Activated CD4-positive, alpha-beta T cell treated with anti-CD3 and anti-CD28 coated beads, Interleukin-2, amount 50 U/mL, for 16 hours (primary cell): Measurements from ENCODE around the gene CAV2.

Experiments used
- DNase-seq: peaks from one replicate; pipeline ENCODE4 v3.0.0-alpha.2; 2020

CAV2 gene

DNA sequence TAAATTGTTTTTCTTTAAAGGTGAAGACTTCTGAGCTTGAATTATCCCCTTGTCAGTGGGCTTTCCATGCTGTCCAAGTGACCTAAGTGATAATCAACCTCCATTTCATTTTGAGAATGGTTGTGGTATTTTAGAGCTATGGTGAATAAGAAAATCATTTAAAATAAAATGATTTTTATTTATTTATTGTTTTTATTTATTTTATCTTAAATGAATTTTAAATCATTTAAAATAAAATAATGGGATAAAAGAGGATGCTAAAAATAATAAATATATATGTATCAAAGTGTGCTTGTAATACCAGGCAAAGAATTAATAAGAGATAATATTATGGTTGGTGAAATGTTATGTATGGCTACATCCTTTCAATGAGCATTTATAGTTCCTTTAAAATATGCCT is 49.8 kb downstream of the CAV2 start:
- no peak for DNase-seq

GRCh38 chr7:116551692-116552091 is 52.2 kb downstream of the CAV2 start:
- no peak for DNase-seq

- no peak for DNase-seq
Observed at GRCh38 chr7:116552602-116553001, 53.1 kb downstream of the CAV2 start.

- no peak for DNase-seq
Observed at GRCh38 chr7:116553168-116553964, 53.8 kb downstream of the CAV2 start.

DNA sequence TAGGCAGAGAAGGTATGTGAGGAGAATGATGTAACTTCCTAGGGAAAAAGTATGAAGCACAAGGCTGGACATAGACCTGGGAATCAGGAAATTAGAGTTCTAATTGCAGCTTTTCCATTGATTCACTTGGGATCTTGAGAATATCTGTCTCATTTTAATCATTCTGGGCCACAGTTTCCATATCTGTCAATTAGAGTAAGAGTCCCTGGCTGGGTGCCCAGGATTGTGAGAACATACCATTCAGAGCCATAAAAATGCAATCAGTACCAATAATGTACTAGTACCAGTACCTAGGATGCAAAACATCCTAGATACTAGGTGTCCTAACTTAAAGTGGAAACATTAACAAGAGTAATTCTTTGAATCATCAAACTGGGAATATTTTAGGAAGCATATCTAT is 54.9 kb downstream of the CAV2 start:
- DNase-seq, result no peak

- DNase-seq, result no peak
Observed at GRCh38 chr7:116554911-116555310, 55.4 kb downstream of the CAV2 start.

GRCh38 chr7:116557066-116557585 is 57.6 kb downstream of the CAV2 start:
- no peak for DNase-seq

DNA sequence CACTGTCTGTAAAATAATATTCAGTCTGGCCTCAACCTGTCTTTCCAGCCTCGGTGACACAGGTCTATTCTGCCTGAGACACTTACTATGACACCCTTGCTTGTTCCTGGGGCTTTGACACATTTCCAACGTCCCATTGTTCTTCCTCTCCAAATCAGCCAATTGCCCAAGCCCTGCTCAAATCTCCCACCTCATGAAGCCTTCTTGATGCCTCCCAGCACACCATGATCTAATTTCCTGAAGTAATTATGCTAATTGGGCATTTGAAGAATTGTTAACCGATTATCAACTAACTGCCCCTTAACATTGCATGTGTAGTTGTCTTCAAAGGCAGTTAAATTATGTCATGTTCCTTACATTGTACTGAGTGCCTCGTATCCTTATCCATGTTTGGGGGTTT is 58.4 kb downstream of the CAV2 start:
- DNase-seq, result no peak
